ENCODE results near the gene UBD.

Gene UBD

GRCh38 chr6:29564875-29565274, 5.3 kb upstream of the UBD start:
- TF ChIP-seq OSR1 (CRISPR knock-in tag; IDR thresholded peaks at IDR 0.05) (no peak), CREB5 (CRISPR knock-in tag; IDR thresholded peaks at IDR 0.05; ENCODE audit: low read depth) (no peak), ESRRG (CRISPR knock-in tag; IDR thresholded peaks at IDR 0.05) (no peak), RARB (CRISPR knock-in tag; IDR thresholded peaks at IDR 0.05) (no peak), TSHZ2 (CRISPR knock-in tag; IDR thresholded peaks at IDR 0.05) (no peak), CSDC2 (CRISPR knock-in tag; IDR thresholded peaks at IDR 0.05) (no peak)
- peak; percentile 38; the same call in 1 of the 3 replicates for ATAC-seq

GRCh38 chr6:29563435-29563965, 4.0 kb upstream of the UBD start:
- TF ChIP-seq OSR1 (CRISPR knock-in tag; IDR thresholded peaks at IDR 0.05) (no peak), ISL1 (CRISPR knock-in tag; IDR thresholded peaks at IDR 0.05) (no peak), TCF4 (CRISPR knock-in tag; IDR thresholded peaks at IDR 0.05; ENCODE audit: borderline replicate concordance) (no peak), GLIS3 (CRISPR knock-in tag; IDR thresholded peaks at IDR 0.05) (no peak), POU6F1 (CRISPR knock-in tag; IDR thresholded peaks at IDR 0.05; ENCODE audit: borderline replicate concordance, low read depth) (no peak), ESRRG (CRISPR knock-in tag; IDR thresholded peaks at IDR 0.05) (no peak), RARB (CRISPR knock-in tag; IDR thresholded peaks at IDR 0.05) (no peak), BACH2 (CRISPR knock-in tag; IDR thresholded peaks at IDR 0.05; ENCODE audit: borderline replicate concordance) (no peak), CSDC2 (CRISPR knock-in tag; IDR thresholded peaks at IDR 0.05) (no peak), ZC3H10 (CRISPR knock-in tag; IDR thresholded peaks at IDR 0.05) (no peak), PPARA (CRISPR knock-in tag; IDR thresholded peaks at IDR 0.05; ENCODE audit: borderline replicate concordance) (no peak), ZNF8 (CRISPR knock-in tag; IDR thresholded peaks at IDR 0.05) (no peak), SNAI2 (CRISPR knock-in tag; IDR thresholded peaks at IDR 0.05) (no peak), CSRNP3 (CRISPR knock-in tag; IDR thresholded peaks at IDR 0.05) (no peak), ZFP30 (CRISPR knock-in tag; IDR thresholded peaks at IDR 0.05) (no peak), ZFP3 (CRISPR knock-in tag; IDR thresholded peaks at IDR 0.05) (no peak), PATZ1 (CRISPR knock-in tag; IDR thresholded peaks at IDR 0.05; ENCODE audit: borderline replicate concordance) (no peak), TOX (CRISPR knock-in tag; IDR thresholded peaks at IDR 0.05; ENCODE audit: borderline replicate concordance) (no peak)
- ATAC-seq, result no peak

GRCh38 chr6:29561606-29562181, 2.2 kb upstream of the UBD start:
- no peak for ATAC-seq
- TF ChIP-seq ESRRG (CRISPR knock-in tag; IDR thresholded peaks at IDR 0.05), result no peak

Measured in SK-N-SH treated with all-trans-retinoic acid at 6 μM for 48 hours (cell line).